RWPE2 (cell line): ENCODE results near the gene DET1.

ENCODE experiments used
- ATAC-seq: fragments of 200-7000 bp; cut with Tn5 transposase; 3 replicates; pipeline ENCODE4 v1.9.1; 2021; ENCODE audit warnings: low read depth
- DNase-seq: peaks from one replicate; pipeline ENCODE4 v3.0.0-alpha.2; 2020; ENCODE audit warnings: low spot score
- H3K27ac ChIP-seq: fragments of 450-650 bp; 2 replicates; pipeline ENCODE4 v1.5.1; 2017; ENCODE audit warnings: mild to moderate bottlenecking; ENCODE audit not compliant: poor library complexity, severe bottlenecking
- H3K27me3 ChIP-seq: fragments of 250-450 bp; sonication (Bioruptor Pico); 2 replicates; pipeline ENCODE4 v1.5.1; 2021; ENCODE audit warnings: mild to moderate bottlenecking, moderate library complexity; ENCODE audit not compliant: insufficient read depth, poor library complexity, severe bottlenecking
- H3K36me3 ChIP-seq: fragments of 250-450 bp; sonication (Bioruptor Pico); 2 replicates; pipeline ENCODE4 v1.5.1; 2020; ENCODE audit warnings: low read depth, mild to moderate bottlenecking, moderate library complexity
- H3K4me1 ChIP-seq: fragments of 250-450 bp; sonication (Bioruptor Pico); 2 replicates; pipeline ENCODE4 v1.5.1; 2021; ENCODE audit warnings: mild to moderate bottlenecking, moderate library complexity; ENCODE audit not compliant: insufficient read depth, poor library complexity, severe bottlenecking
- H3K4me3 ChIP-seq: fragments of 250-450 bp; sonication (Bioruptor Pico); 2 replicates; pipeline ENCODE4 v1.5.1; 2021; ENCODE audit warnings: mild to moderate bottlenecking, moderate library complexity; ENCODE audit not compliant: severe bottlenecking
- H3K9me3 ChIP-seq: fragments of 250-450 bp; sonication (Bioruptor Pico); 2 replicates; pipeline ENCODE4 v1.5.1; 2021; ENCODE audit warnings: mild to moderate bottlenecking, moderate library complexity; ENCODE audit not compliant: severe bottlenecking
- TF ChIP-seq, protein P1 (sequence below): fragments of 450-650 bp; IDR thresholded peaks from one replicate; pipeline ENCODE4 v1.5.1; 2017; ENCODE audit warnings: mild to moderate bottlenecking, moderate library complexity; ENCODE audit not compliant: poor library complexity, severe bottlenecking

Gene DET1

DNA sequence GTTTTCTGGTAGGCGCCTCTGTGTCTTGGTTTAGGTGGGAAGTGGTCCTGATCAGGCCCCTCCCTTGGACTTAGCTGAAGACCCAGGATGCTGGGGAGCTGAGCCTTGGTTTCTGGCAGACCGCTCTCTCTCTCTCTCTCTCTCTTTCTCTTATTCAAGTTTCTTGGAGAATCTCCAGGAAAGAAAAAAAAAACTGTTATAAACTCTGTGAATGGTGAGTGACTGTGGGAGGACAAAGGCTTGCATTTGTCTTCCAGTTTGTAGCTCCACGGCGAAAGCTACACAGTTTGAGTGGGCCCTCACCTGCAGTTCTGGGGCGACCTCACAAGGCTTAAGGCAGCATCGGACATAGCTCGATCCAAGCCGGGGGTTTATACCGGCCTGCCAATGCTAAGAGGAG lies 7.5 kb downstream of the DET1 start:
- no peaks in the 10 kb centered on the region for H3K36me3 ChIP-seq
- DNase-seq (no peak), ATAC-seq (no peak)
- H3K9me3 ChIP-seq = no peaks in the 10 kb centered on the region
- no peaks in the 10 kb centered on the region for H3K4me1 ChIP-seq
- no peaks in the 10 kb centered on the region for H3K27me3 ChIP-seq
- TF ChIP-seq, protein P1, sequence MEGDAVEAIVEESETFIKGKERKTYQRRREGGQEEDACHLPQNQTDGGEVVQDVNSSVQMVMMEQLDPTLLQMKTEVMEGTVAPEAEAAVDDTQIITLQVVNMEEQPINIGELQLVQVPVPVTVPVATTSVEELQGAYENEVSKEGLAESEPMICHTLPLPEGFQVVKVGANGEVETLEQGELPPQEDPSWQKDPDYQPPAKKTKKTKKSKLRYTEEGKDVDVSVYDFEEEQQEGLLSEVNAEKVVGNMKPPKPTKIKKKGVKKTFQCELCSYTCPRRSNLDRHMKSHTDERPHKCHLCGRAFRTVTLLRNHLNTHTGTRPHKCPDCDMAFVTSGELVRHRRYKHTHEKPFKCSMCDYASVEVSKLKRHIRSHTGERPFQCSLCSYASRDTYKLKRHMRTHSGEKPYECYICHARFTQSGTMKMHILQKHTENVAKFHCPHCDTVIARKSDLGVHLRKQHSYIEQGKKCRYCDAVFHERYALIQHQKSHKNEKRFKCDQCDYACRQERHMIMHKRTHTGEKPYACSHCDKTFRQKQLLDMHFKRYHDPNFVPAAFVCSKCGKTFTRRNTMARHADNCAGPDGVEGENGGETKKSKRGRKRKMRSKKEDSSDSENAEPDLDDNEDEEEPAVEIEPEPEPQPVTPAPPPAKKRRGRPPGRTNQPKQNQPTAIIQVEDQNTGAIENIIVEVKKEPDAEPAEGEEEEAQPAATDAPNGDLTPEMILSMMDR = no peak
- no peak overlapping the region for H3K27ac ChIP-seq
- no peak overlapping the region for H3K4me3 ChIP-seq

DNA sequence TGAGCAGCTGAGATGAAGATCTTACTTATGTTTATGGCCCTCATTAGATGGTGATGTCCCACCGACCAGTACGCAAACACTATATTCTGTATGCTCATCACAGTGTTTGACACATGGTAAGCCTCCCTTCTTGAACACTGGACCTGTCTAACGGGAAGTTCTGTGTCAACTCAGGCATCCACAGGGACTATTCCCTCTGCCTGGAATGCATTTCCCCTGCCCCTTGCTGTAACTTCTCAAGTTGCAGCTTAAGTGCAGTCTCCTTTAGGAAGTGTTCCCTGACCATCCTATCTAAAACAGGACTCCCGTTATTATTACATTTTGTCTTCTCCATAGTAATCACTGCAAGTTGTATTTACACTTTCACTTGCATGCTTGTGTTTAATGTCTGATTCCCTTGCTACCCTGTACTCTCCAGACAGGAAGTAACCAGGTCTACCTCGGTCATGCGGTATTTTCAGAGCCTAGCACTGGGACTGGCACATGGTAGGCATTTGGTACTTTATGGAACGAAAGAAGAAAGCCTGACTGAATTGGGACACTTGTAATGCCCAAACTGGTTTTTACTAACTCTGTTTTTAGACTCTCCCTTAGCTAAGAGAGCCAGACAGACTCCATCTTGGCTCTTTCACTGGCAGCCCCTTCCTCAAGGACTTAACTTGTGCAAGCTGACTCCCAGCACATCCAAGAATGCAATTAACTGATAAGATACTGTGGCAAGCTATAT lies 8.7 kb downstream of the DET1 start:
- TF ChIP-seq, protein P1 = no peak
- H3K36me3 ChIP-seq = no peaks in the 10 kb centered on the region
- no peaks in the 10 kb centered on the region for H3K4me1 ChIP-seq
- no peaks in the 10 kb centered on the region for H3K9me3 ChIP-seq
- DNase-seq = no peak
- H3K4me3 ChIP-seq = no peak overlapping the region
- H3K27me3 ChIP-seq = no peaks in the 10 kb centered on the region
- no peak overlapping the region for H3K27ac ChIP-seq
- ATAC-seq = peak; percentile 33; the same call in 1 of the 3 replicates

DNA sequence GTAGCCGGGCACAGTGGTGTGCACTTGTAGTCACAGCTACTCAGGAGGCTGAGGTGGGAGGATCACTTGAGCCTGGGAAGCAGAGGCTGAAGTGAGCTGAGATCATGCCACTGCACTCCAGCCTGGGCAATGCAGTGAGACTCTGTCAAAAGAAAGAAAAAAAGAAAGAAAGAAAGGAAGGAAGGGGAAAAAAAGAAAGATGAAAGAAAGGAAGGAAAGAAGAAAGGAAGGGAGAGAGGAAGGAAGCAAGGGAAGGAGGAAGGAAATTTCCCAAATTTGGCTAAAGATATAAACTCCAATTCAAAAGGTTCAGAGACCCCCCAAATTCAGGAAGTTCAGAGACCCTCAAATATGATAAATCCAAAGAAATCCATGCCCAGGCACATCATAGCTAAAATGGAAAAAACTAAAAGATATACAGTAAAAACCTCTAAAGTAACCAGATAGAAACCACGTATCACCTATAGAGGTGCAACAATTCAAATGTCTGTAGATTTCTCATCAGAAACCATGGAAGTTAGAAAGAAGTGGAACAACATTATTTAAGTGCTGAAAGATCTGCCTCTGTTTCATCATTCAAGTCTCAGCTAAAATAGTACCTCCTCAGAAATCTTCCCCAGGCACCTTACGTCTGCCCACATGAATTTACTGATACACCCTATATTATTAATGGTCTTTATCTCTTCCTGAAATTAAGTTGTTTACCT lies 10.7 kb downstream of the DET1 start:
- DNase-seq (no peak), ATAC-seq (no peak)
- TF ChIP-seq, protein P1 = no peak
- Histone ChIP-seq H3K4me3 (no peak overlapping the region), H3K4me1 (no peaks in the 10 kb centered on the region), H3K9me3 (no peaks in the 10 kb centered on the region), H3K27ac (no peak overlapping the region), H3K27me3 (no peaks in the 10 kb centered on the region), H3K36me3 (no peaks in the 10 kb centered on the region; the same call in 1 of the 2 replicates)

DNA sequence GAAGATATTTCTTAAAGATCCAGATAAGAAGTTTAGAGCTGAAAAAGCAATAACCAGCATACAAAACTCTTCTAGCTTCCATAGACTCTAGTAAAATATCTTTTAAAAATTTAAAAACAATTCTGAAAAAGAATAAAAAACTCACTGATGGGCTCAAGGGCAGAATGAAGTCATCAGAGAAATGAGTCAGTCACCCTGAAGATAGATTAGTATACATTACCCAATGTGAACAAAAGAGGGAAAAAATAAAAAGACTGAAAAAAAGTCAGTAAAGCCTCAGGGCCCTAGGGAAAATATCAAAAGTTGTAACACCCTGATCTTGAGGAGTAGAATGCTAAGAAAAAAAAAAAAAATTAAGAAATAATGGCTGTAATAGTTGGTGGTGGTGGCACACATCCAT lies 11.4 kb downstream of the DET1 start:
- TF ChIP-seq, protein P1 = no peak
- Histone ChIP-seq H3K27ac (no peak overlapping the region), H3K4me1 (no peaks in the 10 kb centered on the region), H3K27me3 (no peaks in the 10 kb centered on the region), H3K9me3 (no peaks in the 10 kb centered on the region), H3K4me3 (no peak overlapping the region), H3K36me3 (no peaks in the 10 kb centered on the region; the same call in 1 of the 2 replicates)
- DNase-seq (no peak), ATAC-seq (peak; percentile 50; the same call in 2 of the 3 replicates)
